HG03025 (cell line): ENCODE data around the gene ATP6V1F.

Source experiments
- ATAC-seq: cut with Tn5 transposase; IDR thresholded peaks from one replicate; pipeline ENCODE4 v1.9.1; 2021; ENCODE audit warnings: mild to moderate bottlenecking, moderate library complexity; ENCODE audit not compliant: unreplicated experiment, low FRiP score

ATP6V1F gene

DNA sequence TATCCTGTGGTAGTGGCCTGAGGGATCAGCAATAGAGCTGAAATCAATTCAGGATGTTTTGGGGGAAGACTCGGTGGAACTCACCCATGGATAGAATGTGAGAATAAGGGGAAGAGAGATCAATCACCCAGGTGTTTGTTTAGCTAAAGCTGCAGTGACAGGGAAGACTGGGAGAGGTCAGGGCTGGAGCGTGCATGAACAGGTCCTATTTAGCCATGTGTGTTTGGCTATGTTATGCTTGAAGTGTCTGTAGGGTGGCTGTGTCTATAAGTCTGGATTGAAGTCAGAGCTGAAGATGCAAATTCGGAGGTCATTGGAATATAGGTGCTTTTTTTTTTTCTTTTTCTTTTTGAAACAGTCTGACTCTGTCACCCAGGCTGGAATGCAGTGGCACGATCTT, 4.6 kb downstream of the ATP6V1F start:
- no peak for ATAC-seq

DNA sequence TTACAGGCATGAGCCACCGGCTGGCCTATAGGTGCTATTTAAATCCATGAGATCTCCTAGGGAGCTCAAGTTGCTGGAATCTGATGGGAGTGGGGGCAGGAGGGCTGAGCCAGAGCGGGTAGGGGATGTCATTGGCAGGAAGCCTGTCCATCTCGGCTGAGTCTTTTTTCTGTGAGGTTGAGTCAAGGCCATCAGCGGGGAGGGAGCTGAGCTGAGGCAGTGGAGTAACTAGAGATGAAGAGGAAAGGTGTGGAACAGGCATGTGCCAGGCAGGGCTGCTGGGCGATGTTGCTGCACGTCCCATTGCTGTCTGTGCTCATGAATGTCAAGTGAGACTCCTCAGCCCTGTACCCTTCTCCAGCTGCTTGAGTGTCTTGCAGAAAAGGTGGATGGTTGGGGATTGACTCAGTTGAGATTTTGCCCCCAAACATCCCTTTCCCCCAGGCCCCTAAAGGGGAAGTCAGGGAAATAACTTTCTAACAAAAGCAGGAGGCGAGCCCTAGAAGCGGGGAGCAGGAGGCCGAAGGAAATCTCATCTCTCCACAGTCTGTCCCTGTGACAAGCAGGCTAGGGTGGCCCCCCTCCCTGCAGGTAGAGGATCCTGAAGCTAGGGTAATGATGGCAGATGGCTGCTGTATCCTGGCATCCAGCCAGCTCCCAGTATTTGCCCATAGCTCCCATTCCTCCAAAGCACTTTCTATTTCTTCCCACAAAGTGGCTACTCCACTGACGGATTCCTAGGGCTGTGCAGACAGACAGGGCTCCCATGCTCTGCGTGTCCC, 5.4 kb downstream of the ATP6V1F start:
- no peak for ATAC-seq

DNA sequence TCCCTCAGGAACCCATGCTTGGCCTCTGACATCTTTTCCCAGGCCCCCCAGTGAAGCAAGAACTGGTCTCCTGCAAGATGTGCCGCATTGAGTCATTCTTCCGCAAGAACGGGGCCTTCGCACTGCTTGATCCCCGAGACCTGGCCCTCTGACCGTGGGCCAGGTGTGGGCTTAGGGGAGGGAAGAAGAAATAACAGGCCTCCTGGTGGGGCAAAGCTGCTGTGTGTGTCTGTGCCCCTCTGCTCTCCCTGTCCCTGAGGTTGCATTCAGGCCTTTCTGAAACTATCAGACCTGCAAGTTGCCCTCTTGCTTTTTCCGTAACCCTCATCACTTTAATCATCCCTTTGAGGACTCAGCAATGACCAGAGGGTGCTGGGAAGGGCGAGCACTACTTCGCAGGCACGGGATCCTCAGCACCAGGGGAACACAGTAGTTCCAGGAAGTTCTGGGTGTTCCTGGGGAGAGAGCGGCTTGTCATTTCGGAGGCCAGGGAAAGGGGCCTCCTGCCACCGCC, 6.0 kb downstream of the ATP6V1F start:
- no peak for ATAC-seq

DNA sequence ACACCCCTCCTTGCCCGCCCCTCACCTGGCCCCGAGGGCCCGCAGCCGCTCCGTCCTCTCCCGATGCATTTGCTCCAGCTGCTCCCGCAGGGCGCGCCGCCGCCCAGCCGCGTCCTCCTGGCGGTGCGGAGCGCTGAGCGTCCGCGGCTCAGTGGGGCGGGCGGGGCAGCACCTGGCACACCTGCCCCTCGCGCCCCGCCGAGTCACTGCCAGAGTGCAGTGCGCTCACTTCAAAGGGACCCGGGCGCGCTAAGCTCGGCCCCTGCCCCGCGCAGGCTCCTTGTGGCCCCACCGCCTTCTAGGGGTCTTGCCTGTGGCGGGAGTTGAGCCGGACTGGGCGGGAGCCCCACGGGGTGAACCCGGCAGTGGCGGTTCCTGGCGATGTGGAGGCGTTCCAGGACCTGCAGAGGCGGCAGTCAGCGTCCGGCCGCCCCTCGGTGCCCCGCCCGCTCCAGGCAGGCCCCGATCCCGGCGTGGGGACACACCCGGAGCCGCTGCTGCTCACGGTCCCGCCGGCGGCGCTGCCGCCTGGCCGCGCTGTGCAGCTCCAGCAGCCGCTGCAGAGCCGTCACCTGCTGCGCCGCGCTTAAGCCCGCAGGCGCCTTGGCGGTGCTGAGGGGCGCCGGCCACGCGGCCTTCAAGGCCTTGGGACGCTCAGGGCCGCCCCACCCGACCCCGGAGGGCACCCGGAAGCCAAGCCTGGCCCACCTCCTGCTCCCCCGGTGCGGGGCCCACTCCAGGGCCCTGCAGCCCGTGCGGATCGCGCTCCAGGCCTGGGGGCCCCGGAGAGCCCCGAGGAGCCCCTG, 6.7 kb downstream of the ATP6V1F start:
- no peak for ATAC-seq

DNA sequence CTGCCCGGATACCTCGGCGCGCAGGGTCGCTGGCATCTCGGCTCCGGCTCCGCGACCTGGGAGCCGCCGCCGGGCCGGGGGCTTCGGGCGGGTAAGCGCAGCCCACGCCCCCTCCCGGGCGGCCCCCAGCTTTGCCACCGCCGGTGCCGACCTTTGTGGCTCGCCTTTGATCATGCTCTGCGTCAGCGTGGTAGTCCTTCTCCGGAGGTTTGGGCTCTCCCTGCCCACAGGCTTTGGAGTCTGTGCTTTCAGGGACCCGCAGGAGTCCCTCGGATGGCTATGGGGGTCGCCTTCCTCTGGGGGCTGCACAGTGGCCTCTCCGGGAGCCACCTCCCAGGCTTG, 7.3 kb downstream of the ATP6V1F start:
- ATAC-seq, result no peak

DNA sequence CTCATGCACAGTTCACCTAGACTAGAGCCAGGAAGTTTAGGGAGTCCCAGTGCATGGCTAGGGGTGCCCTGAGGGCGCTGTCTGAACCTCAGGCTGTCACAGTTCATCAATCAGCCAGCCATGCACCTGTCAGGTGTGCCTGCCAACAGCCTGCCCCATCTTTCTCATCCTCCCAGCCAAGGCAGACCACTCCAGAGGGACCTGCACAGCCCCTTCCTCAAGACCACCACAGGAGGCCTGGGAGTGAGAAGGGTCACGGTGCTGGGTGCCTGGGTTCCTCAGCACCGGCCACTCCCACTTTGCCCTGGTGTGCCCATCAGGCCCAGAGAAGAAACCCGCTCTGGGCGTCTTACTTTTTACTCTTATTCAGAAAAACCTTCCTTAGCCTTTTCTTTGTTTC, 8.4 kb downstream of the ATP6V1F start:
- no peak for ATAC-seq

DNA sequence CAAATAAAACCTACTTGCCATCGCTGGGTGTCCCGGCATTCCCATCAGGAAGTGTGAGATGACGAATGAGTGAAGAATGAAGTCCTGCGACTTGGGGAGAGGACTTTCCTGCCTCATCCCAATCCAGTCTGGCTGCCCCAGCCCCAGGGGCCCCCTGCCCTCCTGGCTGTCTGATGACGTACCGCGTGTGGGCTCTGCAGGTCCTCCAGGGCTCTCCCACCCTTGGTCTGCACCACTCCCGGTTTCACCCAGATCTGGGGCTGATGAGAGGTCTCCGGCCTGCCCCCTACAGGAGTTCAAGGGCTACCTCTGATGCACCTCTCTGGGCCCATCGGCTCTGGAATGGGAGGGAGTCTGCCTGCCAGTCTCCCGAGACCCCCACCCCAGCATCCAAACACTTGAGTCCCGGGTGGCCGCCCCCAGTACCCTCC, 9.8 kb downstream of the ATP6V1F start:
- ATAC-seq, result no peak

DNA sequence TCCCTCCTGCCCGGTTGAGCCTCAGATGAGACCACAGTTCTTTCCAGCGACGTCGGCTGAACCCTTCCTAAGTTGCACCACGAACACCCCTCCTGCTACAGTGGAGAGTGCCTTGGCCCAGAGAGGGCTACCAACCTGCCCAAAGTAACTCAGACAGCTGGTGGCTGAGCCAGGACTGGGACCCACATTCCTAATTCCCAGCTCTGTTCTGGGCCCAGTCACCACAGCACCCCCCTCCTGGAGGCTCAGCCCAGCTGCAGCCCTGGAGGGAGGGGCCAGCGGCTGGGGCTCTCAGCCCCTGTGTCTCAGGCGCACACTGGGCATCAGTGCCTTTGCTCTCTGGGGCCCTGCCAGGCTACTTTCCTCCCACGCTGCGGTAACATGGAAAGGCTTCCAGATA, 10.6 kb downstream of the ATP6V1F start:
- no peak for ATAC-seq

DNA sequence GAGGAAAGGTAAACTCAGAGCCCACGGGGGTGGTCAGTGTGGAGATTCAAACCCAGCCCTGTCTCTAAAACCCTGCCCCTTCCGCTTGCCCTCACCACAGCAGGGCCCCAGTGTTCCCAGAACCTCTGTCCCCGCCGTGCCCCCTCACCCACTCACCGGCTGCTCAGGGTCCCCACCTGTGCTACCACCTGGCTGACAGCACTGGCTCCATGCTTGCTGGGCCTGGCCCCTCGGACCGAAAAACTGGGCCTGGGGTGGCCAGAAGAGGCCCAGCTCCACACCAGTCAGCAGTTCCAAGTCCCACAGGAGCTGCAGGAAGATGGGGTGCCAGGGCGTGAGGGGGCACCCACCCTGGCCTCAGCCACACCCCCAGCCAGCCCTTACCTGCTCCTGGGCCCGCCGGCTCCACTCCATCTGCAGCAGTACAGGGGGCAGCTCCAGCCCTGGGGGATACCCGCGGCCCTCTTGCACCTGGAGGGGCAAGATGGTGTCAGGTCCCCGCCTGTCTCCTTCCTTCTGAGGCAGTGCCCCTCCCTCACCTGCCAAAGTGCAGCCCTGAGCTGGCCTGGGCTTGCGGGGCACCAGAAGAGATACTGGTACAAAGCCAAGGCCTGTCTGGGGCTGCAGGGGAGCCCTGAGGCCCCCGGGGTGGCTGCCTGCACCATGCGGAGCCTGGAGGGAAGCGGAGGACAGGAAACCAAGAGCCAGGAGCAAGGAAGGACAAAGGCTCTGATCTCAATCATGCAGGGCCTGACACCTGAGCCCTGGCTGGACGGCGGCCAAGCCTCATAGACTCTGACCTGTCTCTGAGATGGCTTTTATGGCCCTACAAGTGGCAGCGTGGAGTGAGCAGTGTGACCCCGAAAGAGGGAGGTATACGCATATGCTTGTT, 11.7 kb downstream of the ATP6V1F start:
- no peak for ATAC-seq

DNA sequence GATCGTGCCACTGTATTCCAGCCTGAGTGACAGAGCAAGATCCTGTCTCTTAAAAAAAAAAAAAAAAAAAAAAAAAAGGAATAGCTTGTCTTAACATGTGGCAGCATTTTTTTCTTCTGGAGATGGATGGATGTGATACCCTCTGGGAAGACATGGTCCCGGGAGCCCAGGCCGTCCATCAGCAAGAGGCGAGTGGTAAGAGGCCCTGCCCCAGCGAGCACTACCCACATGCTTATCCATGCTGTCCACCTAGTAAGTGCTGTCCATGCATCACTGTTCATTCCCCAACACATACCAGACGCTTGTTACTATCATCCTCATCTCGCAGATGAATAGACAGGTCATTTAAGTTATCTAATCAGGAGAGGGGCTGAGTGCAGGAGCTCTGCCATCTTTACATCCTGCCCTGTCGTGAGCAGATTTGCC, 12.9 kb downstream of the ATP6V1F start:
- no peak for ATAC-seq

DNA sequence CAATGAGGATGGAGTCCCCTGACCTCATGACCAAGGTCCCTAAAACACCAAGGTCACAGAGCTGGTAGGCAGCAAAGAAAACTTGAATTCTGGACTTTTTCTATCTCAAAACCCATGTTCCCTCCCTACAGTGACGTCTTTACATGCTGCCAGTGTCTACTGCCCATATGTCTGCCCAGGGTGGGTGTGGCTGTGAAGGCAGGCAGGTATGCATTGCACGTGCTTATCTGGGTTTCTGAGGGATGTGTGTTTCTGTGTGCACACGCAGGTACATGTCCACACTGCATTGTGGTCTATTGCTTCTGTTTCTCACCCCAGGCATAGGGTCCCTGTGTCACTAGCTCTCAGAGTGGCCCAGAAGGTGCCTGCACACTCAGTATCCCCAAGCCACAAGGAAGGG, 13.5 kb downstream of the ATP6V1F start:
- ATAC-seq, result no peak

DNA sequence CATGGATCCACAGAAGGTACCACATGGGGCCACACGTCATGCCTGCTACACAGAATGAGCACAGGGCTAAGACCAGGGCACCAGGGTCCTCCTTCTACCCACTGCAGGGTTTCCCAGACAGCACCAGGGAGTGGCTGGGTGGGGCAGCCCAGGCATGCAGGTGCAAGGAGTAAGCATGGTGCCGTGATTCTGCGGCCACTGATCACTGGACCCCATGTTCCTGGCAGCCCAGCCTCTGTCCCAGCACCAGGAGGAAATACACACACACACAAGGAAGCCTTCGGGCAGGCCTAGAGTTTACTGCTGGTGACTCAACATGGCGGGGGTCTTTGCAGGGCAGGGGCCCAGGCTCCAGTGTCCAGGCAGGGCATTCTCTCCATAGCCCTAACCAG, 13.9 kb downstream of the ATP6V1F start:
- no peak for ATAC-seq

DNA sequence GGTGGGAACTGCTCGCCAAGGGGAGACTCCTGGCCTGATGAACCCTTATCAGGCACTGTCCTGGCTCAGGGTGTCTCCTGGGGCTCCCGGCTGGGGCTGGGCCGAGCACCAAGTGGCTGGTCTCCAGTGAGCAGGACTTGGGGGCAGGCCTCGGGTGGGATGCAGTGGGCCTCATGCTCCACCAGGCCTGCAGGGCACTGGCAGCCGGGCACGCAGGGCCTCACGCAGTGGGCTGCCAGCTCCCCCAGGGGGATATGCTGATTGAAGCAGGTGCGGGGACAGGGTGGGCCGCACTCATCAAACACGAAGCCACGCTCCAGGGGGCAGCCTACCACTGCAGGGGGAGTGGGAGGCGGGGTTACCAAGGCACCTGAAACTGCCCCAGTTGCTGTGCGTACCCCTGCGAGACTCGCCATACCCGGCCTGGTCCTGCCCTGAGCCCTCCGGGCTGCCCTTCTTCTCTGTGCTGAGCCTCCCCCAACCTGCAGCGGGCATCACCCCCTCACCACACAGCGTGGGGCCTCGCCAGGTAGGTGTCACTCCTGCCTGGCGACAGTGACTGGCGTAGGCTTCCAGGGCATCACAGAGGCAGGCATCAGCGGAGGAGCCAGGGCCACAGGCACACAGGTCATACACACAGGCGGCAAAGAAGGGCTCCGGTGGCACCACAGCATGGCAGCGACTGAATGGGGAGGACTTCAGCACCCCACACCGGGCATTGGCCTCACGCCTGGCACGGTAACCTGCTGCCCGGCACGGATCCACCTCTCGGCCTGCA, 14.5 kb downstream of the ATP6V1F start:
- ATAC-seq, result no peak

DNA sequence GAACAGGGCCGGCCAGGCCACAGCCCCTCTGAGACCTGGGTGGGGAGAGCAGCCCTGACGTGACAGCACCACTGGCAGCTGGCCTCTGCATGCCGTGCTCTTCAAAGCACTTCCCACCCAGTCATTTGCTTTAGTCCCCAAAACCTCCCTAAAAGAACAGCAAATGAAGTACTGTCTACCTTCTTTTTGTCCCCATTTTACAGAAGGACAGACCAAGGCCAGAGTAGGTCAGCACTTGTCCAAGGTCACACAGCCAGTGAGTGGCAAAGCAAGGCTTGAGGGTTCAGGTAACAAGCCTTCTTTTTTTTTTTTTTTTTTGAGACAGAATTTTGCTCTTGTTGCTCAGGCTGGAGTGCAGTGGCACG, 15.1 kb downstream of the ATP6V1F start:
- no peak for ATAC-seq

DNA sequence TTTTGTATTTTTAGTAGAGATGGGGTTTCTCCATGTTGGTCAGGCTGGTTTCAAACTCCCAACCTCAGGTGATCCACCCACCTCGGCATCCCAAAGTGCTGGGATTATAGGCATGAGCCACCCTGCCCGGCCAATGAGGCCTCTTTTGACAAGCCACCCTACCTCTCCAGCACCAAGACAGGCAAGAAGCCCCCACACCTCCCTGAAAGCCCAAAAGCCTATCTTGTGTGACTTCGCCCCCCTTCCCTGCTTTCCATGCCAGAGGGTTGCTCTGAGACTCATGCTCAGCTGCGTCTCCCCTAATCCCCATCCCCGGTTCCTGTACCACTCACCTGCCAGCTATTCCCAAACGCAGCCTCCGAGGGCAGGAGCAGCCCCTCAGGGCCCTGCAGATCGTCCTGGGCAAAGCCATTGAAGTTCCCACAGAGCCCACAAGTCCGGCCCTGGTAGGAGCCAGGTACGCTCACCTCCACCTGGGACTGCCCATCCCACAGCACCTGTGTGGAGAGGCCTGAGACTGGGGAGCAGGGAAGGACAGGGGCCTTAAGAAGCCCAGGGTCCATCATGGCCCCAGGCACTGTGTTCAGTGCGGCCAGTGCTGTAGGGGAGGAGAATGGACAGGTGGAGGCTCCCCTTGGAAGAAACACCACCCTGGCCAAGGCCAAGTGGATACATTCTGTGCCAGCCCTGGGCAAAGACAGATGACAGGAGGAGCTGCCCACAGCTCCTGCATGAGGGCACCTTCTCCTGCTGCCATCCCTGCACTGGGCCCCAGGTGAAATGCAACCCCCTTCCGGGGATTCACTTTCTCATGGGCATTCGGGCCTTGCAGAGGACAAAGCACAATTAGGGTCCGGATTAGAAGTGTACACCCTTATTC, 15.8 kb downstream of the ATP6V1F start:
- no peak for ATAC-seq

DNA sequence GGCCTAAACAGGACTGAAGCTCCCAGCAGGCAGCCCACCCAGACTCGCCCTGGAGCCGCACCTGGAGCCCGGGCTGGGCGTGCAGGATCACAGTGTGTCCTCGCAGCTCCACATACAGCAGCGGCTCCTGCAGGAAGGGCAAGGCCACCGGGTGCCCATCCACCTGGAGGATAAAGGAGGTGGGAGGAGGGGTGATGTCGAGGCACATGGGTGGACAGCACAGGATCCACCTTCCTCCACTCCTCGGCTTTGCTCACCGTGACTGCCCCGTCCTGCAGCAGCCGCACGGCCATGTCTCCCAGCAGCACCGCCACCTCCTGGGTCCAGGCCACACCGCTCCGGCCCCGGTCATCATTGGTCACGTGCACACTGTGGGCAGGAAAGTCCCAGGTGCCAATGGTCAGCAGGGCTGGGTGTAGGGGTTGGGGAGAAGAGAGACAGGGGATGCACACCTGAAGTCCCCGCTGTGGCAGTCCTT, 16.8 kb downstream of the ATP6V1F start:
- ATAC-seq, result no peak

DNA sequence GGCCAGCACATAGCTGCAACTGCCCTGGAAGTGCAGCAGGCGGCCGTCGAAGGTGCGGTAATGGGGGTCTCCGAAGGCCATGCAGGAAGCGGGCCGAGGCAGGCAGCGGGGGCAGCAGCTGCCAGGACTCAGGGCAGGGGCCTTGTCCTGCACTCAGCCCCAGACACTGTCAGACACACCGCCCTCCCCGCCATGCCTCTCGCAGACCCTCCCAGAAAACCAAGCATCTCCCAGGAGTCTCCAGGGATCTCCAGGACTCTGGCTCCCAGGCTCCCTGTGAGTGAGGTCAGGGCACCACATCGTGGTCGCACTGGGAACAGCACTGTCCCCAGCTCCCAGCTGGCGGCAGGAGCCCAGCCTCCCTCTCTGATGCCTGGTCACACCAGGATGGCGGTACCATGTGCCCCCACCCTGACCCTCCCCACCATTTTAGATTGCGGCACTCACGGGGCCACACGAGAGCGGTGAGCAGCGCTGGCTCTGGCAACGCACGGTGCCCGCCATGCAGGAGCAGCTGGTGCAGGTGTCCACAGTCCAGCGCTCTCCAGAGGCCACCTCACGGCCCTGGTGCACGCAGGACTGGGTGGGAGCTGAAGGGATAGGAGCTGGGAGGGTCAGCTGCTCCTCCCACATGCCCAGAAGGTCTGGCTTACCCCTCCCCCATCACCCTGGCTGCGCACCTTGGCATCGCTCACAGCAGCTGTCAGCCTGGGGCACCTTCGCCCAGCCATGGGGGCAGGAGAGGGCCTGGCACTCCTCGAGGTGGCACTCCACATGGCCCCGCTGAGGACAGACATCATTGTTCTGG, 17.5 kb downstream of the ATP6V1F start:
- no peak for ATAC-seq

DNA sequence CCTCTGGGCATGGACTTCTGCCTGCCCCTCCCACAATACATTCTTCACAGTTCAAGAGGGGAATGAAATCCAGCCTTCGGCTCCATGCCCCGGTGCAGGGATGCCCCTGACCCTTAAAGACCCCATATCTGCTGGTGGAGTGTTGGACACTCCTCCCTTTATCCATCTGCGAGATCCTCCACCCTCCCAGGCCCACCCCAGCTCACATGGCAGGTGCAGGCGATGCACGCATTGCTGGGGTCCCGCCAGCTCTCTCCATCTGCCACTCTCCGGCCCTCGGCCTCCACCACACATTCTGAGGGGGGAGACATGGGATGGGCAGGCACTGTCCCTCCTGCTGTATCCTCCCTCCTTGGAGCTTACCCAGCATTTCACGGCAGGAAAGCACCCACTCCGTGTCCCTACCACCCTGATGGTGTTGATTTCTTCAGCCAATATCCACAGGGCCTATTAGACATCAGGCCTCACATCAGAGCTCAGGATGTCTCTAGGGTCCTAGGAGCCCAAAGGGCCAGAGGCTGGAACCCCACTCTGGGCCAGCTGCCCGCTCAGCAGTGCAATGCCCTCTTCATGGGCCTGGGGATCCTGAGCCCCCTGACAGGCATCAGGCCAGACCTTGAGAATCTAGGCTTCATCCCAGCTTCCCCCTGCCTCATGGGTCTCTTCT, 18.3 kb downstream of the ATP6V1F start:
- ATAC-seq, result no peak
